Effector memory CD8-positive, alpha-beta T cell (primary cell): ENCODE measurements around the gene POLR1G.

Experiments used
- ATAC-seq: fragments of 150-1000 bp; cut with Tn5 transposase; replicated peaks from 2 replicates; pipeline ENCODE4 v1.10.0; 2021; ENCODE audit warnings: mild to moderate bottlenecking, moderate library complexity
- DNase-seq, 3 experiments: peaks; one replicate each; pipeline ENCODE4 v3.0.0; 2021
- H3K27ac Mint-ChIP-seq, 2 donors: one replicate each; pipeline ENCODE4 v1.8.0; 2022; ENCODE audit warnings: mild to moderate bottlenecking in 2 of 2, mixed read lengths in 2 of 2, moderate library complexity in 2 of 2
- H3K27me3 Mint-ChIP-seq, 2 donors: one replicate each; pipeline ENCODE4 v1.8.0; 2022; ENCODE audit warnings: mixed read lengths in 2 of 2
- H3K36me3 Mint-ChIP-seq: one replicate; pipeline ENCODE4 v1.8.0; 2022; ENCODE audit warnings: mild to moderate bottlenecking, moderate library complexity, mixed read lengths; ENCODE audit not compliant: insufficient read depth
- H3K4me1 Mint-ChIP-seq, 2 donors: one replicate each; pipeline ENCODE4 v1.8.0; 2022; ENCODE audit warnings: low read depth in 2 of 2, mixed read lengths in 2 of 2
- H3K4me3 Mint-ChIP-seq, 2 donors: one replicate each; pipeline ENCODE4 v1.8.0; 2022; ENCODE audit warnings: mild to moderate bottlenecking in 2 of 2, mixed read lengths in 2 of 2, moderate library complexity in 2 of 2
- H3K9me3 Mint-ChIP-seq, 2 donors: one replicate each; pipeline ENCODE4 v1.8.0; 2022; ENCODE audit warnings: mixed read lengths in 2 of 2

The POLR1G gene

GRCh38 chr19:45448887-45449299 is 42.4 kb downstream of the POLR1G start:
- Mint-ChIP-seq H3K4me3 (peak overlapping the region; percentile 95 to 98), H3K9me3 (no peaks in the 10 kb centered on the region), H3K27me3 (no peaks in the 10 kb centered on the region), H3K27ac (peak overlapping the region; percentile 100), H3K4me1 (peaks cover 56 to 76% of the 10 kb centered on the region in 2 donors), H3K36me3 (peaks cover 55% of the 10 kb centered on the region)
- ATAC-seq (no peak), DNase-seq (peak in 1 of 3 experiments; percentile 9)

GRCh38 chr19:45450012-45450333 is 43.5 kb downstream of the POLR1G start:
- peak; percentile 57 for ATAC-seq
- Mint-ChIP-seq H3K4me1 (peaks cover 50 to 67% of the 10 kb centered on the region in 2 donors), H3K9me3 (no peaks in the 10 kb centered on the region), H3K27ac (peak overlapping the region; percentile 100), H3K36me3 (peaks cover 60% of the 10 kb centered on the region), H3K4me3 (peak overlapping the region; percentile 95 to 98), H3K27me3 (no peaks in the 10 kb centered on the region)
- DNase-seq: peak; percentile 54 to 66 (median 58)

GRCh38 chr19:45451131-45451849 is 44.8 kb downstream of the POLR1G start:
- Mint-ChIP-seq H3K27ac (peak overlapping the region; percentile 100), H3K4me3 (peak overlapping the region; percentile 95 to 98), H3K36me3 (peaks cover 66% of the 10 kb centered on the region), H3K4me1 (peaks cover 52 to 67% of the 10 kb centered on the region in 2 donors), H3K9me3 (no peaks in the 10 kb centered on the region), H3K27me3 (no peaks in the 10 kb centered on the region)
- ATAC-seq (peak; percentile 34), DNase-seq (peak; percentile 64 to 84 (median 69))

- Mint-ChIP-seq H3K9me3 (no peaks in the 10 kb centered on the region), H3K27me3 (no peaks in the 10 kb centered on the region), H3K27ac (peak overlapping the region; percentile 100), H3K36me3 (peaks cover 65% of the 10 kb centered on the region), H3K4me1 (peaks cover 53 to 68% of the 10 kb centered on the region in 2 donors), H3K4me3 (peak overlapping the region; percentile 95 to 98)
- DNase-seq: no peak
- ATAC-seq: no peak
Measured at GRCh38 chr19:45451850-45452387, 45.5 kb downstream of the POLR1G start.

GRCh38 chr19:45455707-45456499 is 49.5 kb downstream of the POLR1G start:
- Mint-ChIP-seq H3K27ac (peak overlapping the region; percentile 86 to 99), H3K4me3 (peak overlapping the region; percentile 72), H3K36me3 (peaks cover 38% of the 10 kb centered on the region), H3K27me3 (no peaks in the 10 kb centered on the region), H3K4me1 (peaks cover 36 to 37% of the 10 kb centered on the region in 2 donors), H3K9me3 (no peaks in the 10 kb centered on the region)
- ATAC-seq (peak; percentile 64), DNase-seq (peak; percentile 51 to 74 (median 73))

GRCh38 chr19:45456500-45456815 is 50.0 kb downstream of the POLR1G start:
- Mint-ChIP-seq H3K27ac (peak overlapping the region; percentile 86 to 99), H3K4me1 (peaks cover 31 to 32% of the 10 kb centered on the region in 2 donors), H3K4me3 (peak overlapping the region; percentile 72), H3K36me3 (peaks cover 32% of the 10 kb centered on the region), H3K27me3 (no peaks in the 10 kb centered on the region), H3K9me3 (no peaks in the 10 kb centered on the region)
- ATAC-seq (no peak), DNase-seq (no peak)

- Mint-ChIP-seq H3K9me3 (no peaks in the 10 kb centered on the region), H3K27ac (peak overlapping the region in 1 of 2 donors; percentile 55), H3K4me3 (peak overlapping the region in 1 of 2 donors; percentile 48), H3K27me3 (no peaks in the 10 kb centered on the region), H3K4me1 (peaks cover 21 to 22% of the 10 kb centered on the region in 2 donors), H3K36me3 (peaks cover 22% of the 10 kb centered on the region)
- DNase-seq: no peak
- no peak for ATAC-seq
Measured at GRCh38 chr19:45457776-45458175, 51.3 kb downstream of the POLR1G start.
